GM23338 (cell line): ENCODE data around the gene KCNMA1. TPM values are rescaled to one million over a fixed set of nuclear protein-coding genes. Genes with fewer than 3 reads are reported as not detected.

ENCODE experiments used
- ATAC-seq: fragments of 200-7000 bp; cut with Tn5 transposase; 3 replicates; pipeline ENCODE4 v1.9.1; 2020
- DNase-seq: peaks from one replicate; pipeline ENCODE4 v3.0.0-alpha.2; 2015; ENCODE audit warnings: low spot score
- H2AFZ ChIP-seq: fragments of 200-600 bp; sonication (generic); 2 replicates; pipeline ENCODE4 v1.8.0; 2016; ENCODE audit warnings: antibody characterized with exemption, mild to moderate bottlenecking, moderate library complexity
- H3F3A ChIP-seq: fragments of 200-600 bp; sonication (generic); replicated peaks from 2 replicates; pipeline ENCODE4 v1.8.0; 2017; ENCODE audit warnings: antibody characterized with exemption, mixed run types, low read depth
- H3K27ac ChIP-seq: fragments of 200-600 bp; sonication (generic); 2 replicates; pipeline ENCODE4 v1.6.1; 2016; ENCODE audit warnings: low read depth
- H3K27me3 ChIP-seq: fragments of 200-600 bp; sonication (generic); 2 replicates; pipeline ENCODE4 v1.8.0; 2016; ENCODE audit warnings: mild to moderate bottlenecking, mixed run types, moderate library complexity; ENCODE audit not compliant: insufficient read depth
- H3K36me3 ChIP-seq: fragments of 200-600 bp; sonication (generic); 2 replicates; pipeline ENCODE4 v1.8.0; 2016; ENCODE audit warnings: mild to moderate bottlenecking; ENCODE audit not compliant: insufficient read depth
- H3K4me1 ChIP-seq: fragments of 200-600 bp; sonication (generic); 2 replicates; pipeline ENCODE4 v1.8.0; 2016; ENCODE audit warnings: mild to moderate bottlenecking, moderate library complexity; ENCODE audit not compliant: insufficient read depth
- H3K4me2 ChIP-seq: fragments of 200-600 bp; sonication (generic); 2 replicates; pipeline ENCODE4 v1.7.1; 2017; ENCODE audit warnings: mixed run types
- H3K4me3 ChIP-seq: fragments of 200-600 bp; sonication (generic); 2 replicates; pipeline ENCODE4 v1.6.1; 2016; ENCODE audit warnings: mixed run types
- H3K79me2 ChIP-seq: fragments of 200-600 bp; sonication (generic); replicated peaks from 2 replicates; pipeline ENCODE4 v1.8.0; 2017; ENCODE audit warnings: mild to moderate bottlenecking; ENCODE audit not compliant: insufficient read depth
- H3K9me2 ChIP-seq: fragments of 200-600 bp; sonication (generic); 2 replicates; pipeline ENCODE4 v1.8.0; 2017; ENCODE audit not compliant: insufficient read depth
- H4K20me1 ChIP-seq: fragments of 200-600 bp; sonication (generic); replicated peaks from 2 replicates; pipeline ENCODE4 v1.8.0; 2017; ENCODE audit warnings: mild to moderate bottlenecking; ENCODE audit not compliant: insufficient read depth
- H3K27ac Mint-ChIP-seq: 2 replicates; pipeline ENCODE4 v1.8.0; 2020; ENCODE audit warnings: inconsistent platforms, mild to moderate bottlenecking, moderate library complexity, mixed read lengths
- H3K27me3 Mint-ChIP-seq: 3 replicates; pipeline ENCODE4 v1.8.0; 2022; ENCODE audit warnings: low read depth, mild to moderate bottlenecking, moderate library complexity, mixed read lengths, inconsistent platforms; ENCODE audit not compliant: insufficient read depth, poor library complexity
- H3K36me3 Mint-ChIP-seq: 3 replicates; pipeline ENCODE4 v1.8.0; 2021; ENCODE audit warnings: low read depth, mild to moderate bottlenecking, inconsistent platforms, moderate library complexity, mixed read lengths
- H3K4me1 Mint-ChIP-seq: 3 replicates; pipeline ENCODE4 v1.8.0; 2020; ENCODE audit warnings: mild to moderate bottlenecking, inconsistent platforms, mixed read lengths
- H3K4me3 Mint-ChIP-seq: 3 replicates; pipeline ENCODE4 v1.8.0; 2021; ENCODE audit warnings: moderate library complexity, mild to moderate bottlenecking, inconsistent platforms, mixed read lengths
- H3K9me3 Mint-ChIP-seq: 3 replicates; pipeline ENCODE4 v1.8.0; 2020; ENCODE audit warnings: moderate library complexity, mild to moderate bottlenecking, inconsistent platforms, mixed read lengths
- JUNB ChIP-seq: IDR thresholded peaks from one replicate; pipeline ENCODE4 v1.6.1; 2016; ENCODE audit warnings: antibody characterized with exemption; ENCODE audit not compliant: unreplicated experiment
- NANOG ChIP-seq: IDR thresholded peaks from 2 replicates; pipeline ENCODE4 v1.6.1; 2016; ENCODE audit warnings: antibody characterized with exemption, borderline replicate concordance
- POLR2AphosphoS5 ChIP-seq: IDR thresholded peaks from 2 replicates; pipeline ENCODE4 v1.6.1; 2016; ENCODE audit warnings: antibody characterized with exemption, low read depth
- STAT1 ChIP-seq: IDR thresholded peaks from one replicate; pipeline ENCODE4 v1.6.1; 2016; ENCODE audit warnings: antibody characterized with exemption; ENCODE audit not compliant: unreplicated experiment
- ZNF462 ChIP-seq: fragments of 250-450 bp; sonication (Bioruptor Pico); IDR thresholded peaks from 2 replicates; pipeline ENCODE4 v1.5.0; 2020; ENCODE audit warnings: mild to moderate bottlenecking, moderate library complexity
- polyA plus RNA-seq: library from polyadenylated mRNA; unstranded; fragments of >200 nt; fragmentation: Nextera tagmentation; extraction: Ambion mirVana; gene quantifications from 2 replicates; pipeline ENCODE4 v1.2.1, GENCODE V29; 2016
- total RNA-seq: library from RNA; depleted of rRNA; stranded (reverse); fragments of >200 nt; shearing (Covaris generic); gene quantifications from 2 replicates; pipeline ENCODE4 v1.2.3, GENCODE V29; 2014

The KCNMA1 gene
- total and polyA plus RNA-seq, 2 experiments from 2014 or later, result 8.2 to 9.0 TPM

- DNase-seq (no peak), ATAC-seq (no peak)
- H2AFZ ChIP-seq, result no peak overlapping the region
- H3K9me2 ChIP-seq, result no peaks in the 10 kb centered on the region
- no peak overlapping the region for H3K4me2 ChIP-seq
- Mint-ChIP-seq H3K4me3 (no peak overlapping the region), H3K27ac (no peak overlapping the region), H3K4me1 (peaks cover 27% of the 10 kb centered on the region), H3K36me3 (no peaks in the 10 kb centered on the region), H3K9me3 (no peaks in the 10 kb centered on the region), H3K27me3 (peaks cover 2% of the 10 kb centered on the region)
- no peaks in the 10 kb centered on the region for H3K79me2 ChIP-seq
- TF ChIP-seq ZNF462 (CRISPR knock-in tag), result no peak
- TF ChIP-seq NANOG, result no peak
- TF ChIP-seq JUNB, result no peak
- no peak for TF ChIP-seq POLR2AphosphoS5
- no peaks in the 10 kb centered on the region for H3K36me3 ChIP-seq
- H3K4me1 ChIP-seq, result peaks cover 12% of the 10 kb centered on the region; the same call in 1 of the 2 replicates
- no peak overlapping the region for H3K4me3 ChIP-seq
- no peaks in the 10 kb centered on the region for H3K27me3 ChIP-seq
- no peaks in the 10 kb centered on the region for H4K20me1 ChIP-seq
- H3F3A ChIP-seq, result no peaks in the 10 kb centered on the region
- no peak overlapping the region for H3K27ac ChIP-seq
Measured at GRCh38 chr10:77512219-77512578, 125.4 kb downstream of the KCNMA1 start.

- 0 out of 2 replicates have a peak overlapping the region, but pooled peaks have one; percentile 18 for H3K27ac Mint-ChIP-seq
- DNase-seq (peak; percentile 52), ATAC-seq (peak; percentile 13; the same call in 1 of the 3 replicates)
- no peak overlapping the region for H3K4me3 Mint-ChIP-seq
- no peaks in the 10 kb centered on the region for H3K79me2 ChIP-seq
- H3K36me3 ChIP-seq, result no peaks in the 10 kb centered on the region
- H2AFZ ChIP-seq, result no peak overlapping the region
- H3K4me1 Mint-ChIP-seq, result peaks cover 27% of the 10 kb centered on the region
- H3K9me3 Mint-ChIP-seq, result no peaks in the 10 kb centered on the region
- H3K27me3 Mint-ChIP-seq, result peaks cover 2% of the 10 kb centered on the region
- H3K27ac ChIP-seq, result no peak overlapping the region
- H3K9me2 ChIP-seq, result no peaks in the 10 kb centered on the region
- H3K4me3 ChIP-seq, result no peak overlapping the region
- peaks cover 12% of the 10 kb centered on the region; the same call in 1 of the 2 replicates for H3K4me1 ChIP-seq
- no peaks in the 10 kb centered on the region for H3K36me3 Mint-ChIP-seq
- H3K27me3 ChIP-seq, result no peaks in the 10 kb centered on the region
- no peaks in the 10 kb centered on the region for H4K20me1 ChIP-seq
- no peak overlapping the region for H3K4me2 ChIP-seq
- no peaks in the 10 kb centered on the region for H3F3A ChIP-seq
- no peak for TF ChIP-seq ZNF462 (CRISPR knock-in tag)
- no peak for TF ChIP-seq NANOG
- TF ChIP-seq STAT1, result no peak
- no peak for TF ChIP-seq POLR2AphosphoS5
Measured at GRCh38 chr10:77511498-77512218, 126.0 kb downstream of the KCNMA1 start.
